Smooth muscle cell (in vitro differentiated cells): ENCODE measurements around the gene APOBEC3A. TPM values are rescaled to one million over a fixed set of nuclear protein-coding genes. Genes with fewer than 3 reads are reported as not detected.

Source experiments
- DNase-seq: peaks from one replicate; lab custom pipeline; 2025; ENCODE audit not compliant: unreplicated experiment; lab: John Stamatoyannopoulos, UW
- H2AFZ ChIP-seq: fragments of 200-600 bp; sonication (generic); 2 replicates; pipeline ENCODE4 v1.6.0; 2016; ENCODE audit warnings: antibody characterized with exemption, low read depth, mild to moderate bottlenecking
- H3F3A ChIP-seq: fragments of 200-600 bp; sonication (generic); 2 replicates; pipeline ENCODE4 v1.6.0; 2017; ENCODE audit warnings: antibody characterized with exemption, low read depth
- H3K27ac ChIP-seq: fragments of 200-600 bp; sonication (generic); 2 replicates; pipeline ENCODE4 v1.5.1; 2016; ENCODE audit warnings: low read depth, mild to moderate bottlenecking
- H3K27me3 ChIP-seq: fragments of 200-600 bp; sonication (generic); 2 replicates; pipeline ENCODE4 v1.6.1; 2016; ENCODE audit warnings: low read depth, mild to moderate bottlenecking
- H3K36me3 ChIP-seq: fragments of 200-600 bp; sonication (generic); 2 replicates; pipeline ENCODE4 v1.5.1; 2016; ENCODE audit warnings: low read depth
- H3K4me1 ChIP-seq: fragments of 200-600 bp; sonication (generic); 2 replicates; pipeline ENCODE4 v1.5.1; 2016; ENCODE audit warnings: low read depth
- H3K4me2 ChIP-seq: fragments of 200-600 bp; sonication (generic); 2 replicates; pipeline ENCODE4 v1.6.0; 2016; ENCODE audit warnings: mild to moderate bottlenecking
- H3K4me3 ChIP-seq: fragments of 200-600 bp; sonication (generic); 2 replicates; pipeline ENCODE4 v1.5.1; 2016; ENCODE audit warnings: mild to moderate bottlenecking
- H3K79me2 ChIP-seq: fragments of 200-600 bp; sonication (generic); 2 replicates; pipeline ENCODE4 v1.6.0; 2016; ENCODE audit warnings: low read depth, mild to moderate bottlenecking
- H3K9ac ChIP-seq: fragments of 200-600 bp; sonication (generic); 2 replicates; pipeline ENCODE4 v1.6.0; 2016; ENCODE audit warnings: low read depth
- H3K9me3 ChIP-seq: fragments of 200-600 bp; sonication (generic); replicated peaks from 2 replicates; pipeline ENCODE4 v1.5.1; 2016; ENCODE audit warnings: low read depth
- H4K20me1 ChIP-seq: fragments of 200-600 bp; sonication (generic); 2 replicates; pipeline ENCODE4 v1.6.0; 2016; ENCODE audit warnings: low read depth
- CTCF ChIP-seq: fragments of 200-600 bp; sonication (generic); IDR thresholded peaks from 2 replicates; pipeline ENCODE4 v1.5.1; 2017; ENCODE audit warnings: borderline replicate concordance, mild to moderate bottlenecking, antibody characterized with exemption; ENCODE audit not compliant: insufficient read depth, poor library complexity, severe bottlenecking
- WGBS: methylation state at CpG from one replicate; pipeline ENCODE4 v1.1.7; 2016; ENCODE audit warnings: low lambda C conversion rate; 5-methylcytosine and 5-hydroxymethylcytosine counted together
- polyA plus RNA-seq: library from polyadenylated mRNA; unstranded; fragments of >200 nt; fragmentation: Nextera tagmentation; extraction: Ambion mirVana; gene quantifications from 2 replicates; pipeline ENCODE4 v1.2.1, GENCODE V29; 2016
- total RNA-seq: library from RNA; depleted of rRNA; stranded (reverse); fragments of >200 nt; gene quantifications from 2 replicates; pipeline ENCODE4 v1.2.3, GENCODE V29; 2014

Gene APOBEC3A
- total and polyA plus RNA-seq, 2 experiments from 2014 or later: 0.18 TPM; not detected in 1

- WGBS: 82% methylated on average over 7 of the region's 7 CpGs
- H3K27ac ChIP-seq: no peak overlapping the region
- H3K36me3 ChIP-seq: no peaks in the 10 kb centered on the region
- H2AFZ ChIP-seq: no peak overlapping the region
- DNase-seq: no peak
- H3K4me3 ChIP-seq: no peak overlapping the region
- H3K9me3 ChIP-seq: no peaks in the 10 kb centered on the region
- H3K79me2 ChIP-seq: no peaks in the 10 kb centered on the region
- H4K20me1 ChIP-seq: no peaks in the 10 kb centered on the region
- no peaks in the 10 kb centered on the region for H3K4me1 ChIP-seq
- TF ChIP-seq CTCF: no peak
- H3K4me2 ChIP-seq: no peak overlapping the region
- peaks cover 6% of the 10 kb centered on the region for H3K27me3 ChIP-seq
- H3K9ac ChIP-seq: no peak overlapping the region
- H3F3A ChIP-seq: no peaks in the 10 kb centered on the region
Observed at GRCh38 chr22:38938925-38939324, 18.5 kb upstream of the APOBEC3A start.

- H3K9me3 ChIP-seq: no peaks in the 10 kb centered on the region
- H2AFZ ChIP-seq: no peak overlapping the region
- H4K20me1 ChIP-seq: no peaks in the 10 kb centered on the region
- no peak overlapping the region for H3K4me3 ChIP-seq
- H3K79me2 ChIP-seq: no peaks in the 10 kb centered on the region
- H3K27me3 ChIP-seq: peaks cover 13% of the 10 kb centered on the region
- no peak overlapping the region for H3K4me2 ChIP-seq
- no peaks in the 10 kb centered on the region for H3F3A ChIP-seq
- H3K4me1 ChIP-seq: no peaks in the 10 kb centered on the region
- no peak for TF ChIP-seq CTCF
- no peak for DNase-seq
- WGBS: 94% methylated on average over 6 of the region's 6 CpGs
- H3K9ac ChIP-seq: no peak overlapping the region
- no peak overlapping the region for H3K27ac ChIP-seq
- no peaks in the 10 kb centered on the region for H3K36me3 ChIP-seq
Observed at GRCh38 chr22:38940811-38941384, 16.5 kb upstream of the APOBEC3A start.

DNA sequence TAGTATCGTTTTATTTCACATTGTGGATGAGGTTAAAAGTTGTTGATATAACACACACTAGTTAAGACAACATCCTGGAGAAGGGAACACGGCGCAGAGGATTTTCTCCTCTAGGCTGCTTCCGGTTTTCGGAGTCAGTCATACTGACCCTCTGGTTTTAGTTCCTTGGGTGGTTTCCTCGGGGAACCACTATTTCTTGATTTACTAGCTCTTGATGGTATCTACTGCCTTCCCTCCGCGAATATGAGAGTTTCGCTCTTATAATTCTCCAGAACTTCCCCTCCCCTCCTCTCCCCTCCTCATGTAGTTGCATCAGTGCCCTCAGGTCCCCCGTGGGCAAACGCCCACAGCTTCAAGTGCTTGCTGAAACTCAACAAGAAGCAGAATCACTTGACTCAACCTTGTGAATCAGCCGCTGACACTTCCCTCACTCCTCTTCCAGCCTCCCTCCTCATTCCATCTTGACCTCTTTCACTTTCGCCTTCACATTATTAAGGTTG lies 15.9 kb upstream of the APOBEC3A start:
- H4K20me1 ChIP-seq: no peaks in the 10 kb centered on the region
- peaks cover 13% of the 10 kb centered on the region for H3K27me3 ChIP-seq
- no peak for TF ChIP-seq CTCF
- no peaks in the 10 kb centered on the region for H3K4me1 ChIP-seq
- H3K79me2 ChIP-seq: no peaks in the 10 kb centered on the region
- no peak overlapping the region for H2AFZ ChIP-seq
- H3K9me3 ChIP-seq: no peaks in the 10 kb centered on the region
- 87% methylated on average over 13 of the region's 13 CpGs for WGBS
- no peak overlapping the region for H3K4me3 ChIP-seq
- DNase-seq: no peak
- no peak overlapping the region for H3K9ac ChIP-seq
- H3K4me2 ChIP-seq: no peak overlapping the region
- no peak overlapping the region for H3K27ac ChIP-seq
- no peaks in the 10 kb centered on the region for H3F3A ChIP-seq
- no peaks in the 10 kb centered on the region for H3K36me3 ChIP-seq

DNA sequence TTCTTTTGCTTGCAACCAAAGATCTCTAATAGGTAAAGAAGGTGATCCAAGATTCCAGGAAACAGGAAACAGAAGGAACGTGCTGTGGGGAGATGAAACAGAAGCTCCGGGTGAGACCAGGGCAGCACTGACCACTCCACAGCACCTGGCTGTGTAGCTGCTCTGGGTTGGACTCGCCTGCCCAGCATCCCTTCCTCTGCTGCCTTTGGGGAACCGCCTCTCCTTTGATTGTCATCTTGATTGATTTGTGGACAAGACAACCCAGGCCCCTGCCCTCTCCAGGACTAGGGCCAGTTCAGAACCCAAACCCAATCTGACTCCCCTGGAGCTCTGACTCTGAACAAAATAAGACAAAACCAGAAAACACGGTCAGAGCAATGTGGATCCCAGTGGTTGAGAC lies 14.7 kb upstream of the APOBEC3A start:
- Histone ChIP-seq H3K79me2 (no peaks in the 10 kb centered on the region), H3K9me3 (no peaks in the 10 kb centered on the region), H3K4me2 (no peak overlapping the region), H3F3A (no peaks in the 10 kb centered on the region), H3K4me1 (peaks cover 3% of the 10 kb centered on the region), H3K9ac (no peak overlapping the region), H3K27me3 (peaks cover 13% of the 10 kb centered on the region), H4K20me1 (no peaks in the 10 kb centered on the region), H2AFZ (no peak overlapping the region), H3K4me3 (no peak overlapping the region), H3K27ac (no peak overlapping the region), H3K36me3 (no peaks in the 10 kb centered on the region)
- no peak for TF ChIP-seq CTCF
- WGBS: 93% methylated on average over 5 of the region's 5 CpGs
- no peak for DNase-seq
